ENCODE data around the gene ITSN1. TPM values are rescaled to one million over a fixed set of nuclear protein-coding genes. Genes with fewer than 3 reads are reported as not detected.

The ITSN1 gene
- total RNA-seq, 2 experiments from 2014 or later = 2.2 to 2.6 TPM

- no peak overlapping the region for H3K4me3 Mint-ChIP-seq
- H3K27ac Mint-ChIP-seq = no peak overlapping the region
- peaks cover 2% of the 10 kb centered on the region for H3K27me3 Mint-ChIP-seq (ENCODE audit: low read depth)
- no peaks in the 10 kb centered on the region for H3K9me3 Mint-ChIP-seq
- intact Hi-C loops (cut with micrococcal nuclease) = no loop called here
- CTCF ChIA-PET = interaction anchor here (0.6 kb wide), 1 partner anchor 72 kb away, joined by 3 read pairs; no protein-coding TSS in a partner anchor
- no peaks in the 10 kb centered on the region for H3K36me3 Mint-ChIP-seq (ENCODE audit: low read depth)
- no peak for DNase-seq
- no peaks in the 10 kb centered on the region for H3K4me1 Mint-ChIP-seq (ENCODE audit: low read depth)
These were observed 232.9 kb downstream of the ITSN1 start for GRCh38 chr21:33875026-33875695.

GRCh38 chr21:33878824-33879223, 236.5 kb downstream of the ITSN1 start:
- no peak overlapping the region for H3K27ac Mint-ChIP-seq
- H3K36me3 Mint-ChIP-seq (ENCODE audit: low read depth) = no peaks in the 10 kb centered on the region
- H3K4me3 Mint-ChIP-seq = no peak overlapping the region
- CTCF ChIA-PET = interaction anchor here (0.6 kb wide), 1 partner anchor 37 kb away, joined by 5 read pairs; no protein-coding TSS in a partner anchor
- DNase-seq = no peak
- H3K4me1 Mint-ChIP-seq (ENCODE audit: low read depth) = no peaks in the 10 kb centered on the region
- intact Hi-C loops (cut with micrococcal nuclease) = no loop called here
- H3K9me3 Mint-ChIP-seq = no peaks in the 10 kb centered on the region
- peaks cover 2% of the 10 kb centered on the region for H3K27me3 Mint-ChIP-seq (ENCODE audit: low read depth)

- H3K27ac Mint-ChIP-seq = no peak overlapping the region
These were observed 238.3 kb downstream of the ITSN1 start for GRCh38 chr21:33880626-33881025.

GRCh38 chr21:33881689-33882440, 239.6 kb downstream of the ITSN1 start:
- intact Hi-C loops (cut with micrococcal nuclease) = no loop called here
- Mint-ChIP-seq H3K27ac (no peak overlapping the region), H3K4me1 (ENCODE audit: low read depth) (no peaks in the 10 kb centered on the region), H3K4me3 (no peak overlapping the region), H3K27me3 (ENCODE audit: low read depth) (peaks cover 2% of the 10 kb centered on the region), H3K9me3 (no peaks in the 10 kb centered on the region), H3K36me3 (ENCODE audit: low read depth) (no peaks in the 10 kb centered on the region)
- DNase-seq = no peak
- CTCF ChIA-PET = no interaction called here

More at GRCh38 chr21:33880626-33881025, 238.3 kb downstream of the ITSN1 start:
- no peak for DNase-seq
- no peaks in the 10 kb centered on the region for H3K36me3 Mint-ChIP-seq (ENCODE audit: low read depth)
- H3K4me3 Mint-ChIP-seq = no peak overlapping the region
- CTCF ChIA-PET = interaction anchor here (0.6 to 0.7 kb wide), 2 partner anchors 8 to 167 kb away, joined by 3 to 4 read pairs; no protein-coding TSS in a partner anchor
- H3K4me1 Mint-ChIP-seq (ENCODE audit: low read depth) = no peaks in the 10 kb centered on the region
- H3K9me3 Mint-ChIP-seq = no peaks in the 10 kb centered on the region
- H3K27me3 Mint-ChIP-seq (ENCODE audit: low read depth) = peaks cover 2% of the 10 kb centered on the region
- intact Hi-C loops (cut with micrococcal nuclease) = no loop called here

- DNase-seq = no peak
- Mint-ChIP-seq H3K4me3 (no peak overlapping the region), H3K27ac (no peak overlapping the region), H3K4me1 (ENCODE audit: low read depth) (no peaks in the 10 kb centered on the region), H3K36me3 (ENCODE audit: low read depth) (no peaks in the 10 kb centered on the region), H3K9me3 (no peaks in the 10 kb centered on the region), H3K27me3 (ENCODE audit: low read depth) (peaks cover 2% of the 10 kb centered on the region)
- CTCF ChIA-PET = no interaction called here
- intact Hi-C loops (cut with micrococcal nuclease) = no loop called here
These were observed 240.8 kb downstream of the ITSN1 start for GRCh38 chr21:33883118-33883517.

- Mint-ChIP-seq H3K27ac (no peak overlapping the region), H3K4me1 (ENCODE audit: low read depth) (no peaks in the 10 kb centered on the region), H3K4me3 (no peak overlapping the region), H3K36me3 (ENCODE audit: low read depth) (no peaks in the 10 kb centered on the region), H3K27me3 (ENCODE audit: low read depth) (no peaks in the 10 kb centered on the region), H3K9me3 (no peaks in the 10 kb centered on the region)
- CTCF ChIA-PET = no interaction called here
- no peak for DNase-seq
- intact Hi-C loops (cut with micrococcal nuclease) = no loop called here
These were observed 242.3 kb downstream of the ITSN1 start for GRCh38 chr21:33884376-33885171.

- Mint-ChIP-seq H3K36me3 (ENCODE audit: low read depth) (no peaks in the 10 kb centered on the region), H3K27me3 (ENCODE audit: low read depth) (no peaks in the 10 kb centered on the region), H3K27ac (no peak overlapping the region), H3K4me1 (ENCODE audit: low read depth) (no peaks in the 10 kb centered on the region), H3K9me3 (no peaks in the 10 kb centered on the region), H3K4me3 (no peak overlapping the region)
- intact Hi-C loops (cut with micrococcal nuclease) = no loop called here
- CTCF ChIA-PET = no interaction called here
- no peak for DNase-seq
These were observed 242.8 kb downstream of the ITSN1 start for GRCh38 chr21:33885172-33885514.

GRCh38 chr21:33886321-33886720, 244.0 kb downstream of the ITSN1 start:
- Mint-ChIP-seq H3K27ac (no peak overlapping the region), H3K36me3 (ENCODE audit: low read depth) (no peaks in the 10 kb centered on the region), H3K4me3 (no peak overlapping the region), H3K27me3 (ENCODE audit: low read depth) (no peaks in the 10 kb centered on the region), H3K9me3 (no peaks in the 10 kb centered on the region), H3K4me1 (ENCODE audit: low read depth) (no peaks in the 10 kb centered on the region)
- DNase-seq = no peak
- CTCF ChIA-PET = no interaction called here
- intact Hi-C loops (cut with micrococcal nuclease) = no loop called here

- intact Hi-C loops (cut with micrococcal nuclease) = no loop called here
- DNase-seq = no peak
- CTCF ChIA-PET = no interaction called here
- Mint-ChIP-seq H3K4me3 (no peak overlapping the region), H3K27me3 (ENCODE audit: low read depth) (no peaks in the 10 kb centered on the region), H3K27ac (no peak overlapping the region), H3K36me3 (ENCODE audit: low read depth) (no peaks in the 10 kb centered on the region), H3K9me3 (no peaks in the 10 kb centered on the region), H3K4me1 (ENCODE audit: low read depth) (peaks cover 7% of the 10 kb centered on the region)
These were observed 247.9 kb downstream of the ITSN1 start for GRCh38 chr21:33890187-33890586.

- intact Hi-C loops (cut with micrococcal nuclease) = no loop called here
- Mint-ChIP-seq H3K4me1 (ENCODE audit: low read depth) (peaks cover 11% of the 10 kb centered on the region), H3K27me3 (ENCODE audit: low read depth) (no peaks in the 10 kb centered on the region), H3K4me3 (no peak overlapping the region), H3K27ac (no peak overlapping the region), H3K36me3 (ENCODE audit: low read depth) (no peaks in the 10 kb centered on the region), H3K9me3 (no peaks in the 10 kb centered on the region)
- no peak for DNase-seq
- CTCF ChIA-PET = interaction anchor here (0.9 to 2.4 kb wide), 3 partner anchors 20 to 455 kb away, joined by 3 to 6 read pairs (median 4); no protein-coding TSS in a partner anchor
These were observed 250.6 kb downstream of the ITSN1 start for GRCh38 chr21:33892853-33893252.

GRCh38 chr21:33893917-33894316, 251.6 kb downstream of the ITSN1 start:
- intact Hi-C loops (cut with micrococcal nuclease) = loop anchor here (1.0 kb wide), 2 partner anchors 252 to 289 kb away; partner anchors contain the start of gene ITSN1
- no peaks in the 10 kb centered on the region for H3K36me3 Mint-ChIP-seq (ENCODE audit: low read depth)
- CTCF ChIA-PET = interaction anchor here (0.6 to 2.4 kb wide), 4 partner anchors 19 to 698 kb away, joined by 3 to 6 read pairs (median 4); no protein-coding TSS in a partner anchor
- DNase-seq = no peak
- H3K27me3 Mint-ChIP-seq (ENCODE audit: low read depth) = no peaks in the 10 kb centered on the region
- H3K4me1 Mint-ChIP-seq (ENCODE audit: low read depth) = peaks cover 11% of the 10 kb centered on the region
- H3K9me3 Mint-ChIP-seq = no peaks in the 10 kb centered on the region
- no peak overlapping the region for H3K27ac Mint-ChIP-seq
- no peak overlapping the region for H3K4me3 Mint-ChIP-seq

- no peaks in the 10 kb centered on the region for H3K9me3 Mint-ChIP-seq
- no peaks in the 10 kb centered on the region for H3K27me3 Mint-ChIP-seq (ENCODE audit: low read depth)
- intact Hi-C loops (cut with micrococcal nuclease) = loop anchor here (1.0 kb wide), 2 partner anchors 253 to 290 kb away; partner anchors contain the start of gene ITSN1
- H3K4me3 Mint-ChIP-seq = peak overlapping the region; percentile 57
- no peaks in the 10 kb centered on the region for H3K36me3 Mint-ChIP-seq (ENCODE audit: low read depth)
- CTCF ChIA-PET = interaction anchor here (0.6 to 1.1 kb wide), 4 partner anchors 45 to 289 kb away, joined by 3 to 5 read pairs (median 3); no protein-coding TSS in a partner anchor
- no peak overlapping the region for H3K27ac Mint-ChIP-seq
- H3K4me1 Mint-ChIP-seq (ENCODE audit: low read depth) = peaks cover 11% of the 10 kb centered on the region
- peak; percentile 80 for DNase-seq
These were observed 252.5 kb downstream of the ITSN1 start for GRCh38 chr21:33894736-33895288.

Data from activated naive CD4-positive, alpha-beta T cell treated with anti-CD3 and anti-CD28 coated beads for 36 hours (primary cell).